Stromal cell of bone marrow (primary cell): ENCODE measurements around the gene COQ8B.

Source experiments
- DNase-seq: peaks from one replicate; pipeline ENCODE4 v3.0.0-alpha.2; 2012; ENCODE audit warnings: low read depth

COQ8B gene

DNA sequence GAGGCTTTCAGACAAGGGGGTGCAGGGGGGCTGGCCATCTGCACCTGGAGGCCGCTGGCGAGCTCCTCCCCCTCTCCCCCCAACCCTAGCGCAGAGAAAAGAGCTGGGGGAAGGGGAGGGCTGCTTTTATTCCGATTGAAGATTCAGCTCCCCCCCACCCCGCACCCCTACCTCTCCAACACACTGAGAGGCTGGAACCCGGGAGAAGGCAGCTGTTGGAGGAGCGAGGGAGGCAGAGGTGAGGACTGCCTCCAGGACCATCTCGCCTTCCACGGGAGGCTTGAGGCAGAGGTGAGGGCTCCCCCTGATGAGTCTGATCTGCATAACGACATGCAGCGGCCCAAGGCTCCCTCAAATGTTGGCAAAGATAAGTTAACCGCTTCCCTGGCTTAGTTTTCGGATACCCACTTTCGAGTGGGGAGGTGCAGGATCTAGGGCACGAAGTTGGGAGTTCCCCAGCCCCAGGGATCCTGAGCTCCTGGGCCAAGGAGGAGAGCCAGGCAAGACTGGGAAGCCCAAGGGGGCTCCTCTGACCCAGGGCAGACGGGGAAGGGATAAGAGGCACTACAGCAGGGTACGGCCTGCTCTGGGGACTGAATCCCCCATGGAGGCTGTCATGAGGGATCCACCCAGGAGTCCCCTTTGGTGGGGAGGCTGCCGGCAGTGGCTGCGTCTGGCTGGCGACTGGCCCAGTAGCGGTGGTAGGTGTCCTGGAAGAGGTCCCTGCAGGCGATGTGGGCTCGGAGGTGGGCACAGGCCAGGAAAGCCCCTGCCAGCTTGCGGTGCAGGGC is 25.1 kb downstream of the COQ8B start:
- no peak for DNase-seq

- DNase-seq: peak; percentile 79
Measured at GRCh38 chr19:40690693-40691420, 25.8 kb downstream of the COQ8B start.

GRCh38 chr19:40690050-40690692 is 26.5 kb downstream of the COQ8B start, which contains the start of gene NUMBL:
Gene NUMBL, minus strand, starts transcription at chr19:40690651. Its CDS starts 168 bp downstream, at chr19:40690483.
- no peak for DNase-seq

DNA sequence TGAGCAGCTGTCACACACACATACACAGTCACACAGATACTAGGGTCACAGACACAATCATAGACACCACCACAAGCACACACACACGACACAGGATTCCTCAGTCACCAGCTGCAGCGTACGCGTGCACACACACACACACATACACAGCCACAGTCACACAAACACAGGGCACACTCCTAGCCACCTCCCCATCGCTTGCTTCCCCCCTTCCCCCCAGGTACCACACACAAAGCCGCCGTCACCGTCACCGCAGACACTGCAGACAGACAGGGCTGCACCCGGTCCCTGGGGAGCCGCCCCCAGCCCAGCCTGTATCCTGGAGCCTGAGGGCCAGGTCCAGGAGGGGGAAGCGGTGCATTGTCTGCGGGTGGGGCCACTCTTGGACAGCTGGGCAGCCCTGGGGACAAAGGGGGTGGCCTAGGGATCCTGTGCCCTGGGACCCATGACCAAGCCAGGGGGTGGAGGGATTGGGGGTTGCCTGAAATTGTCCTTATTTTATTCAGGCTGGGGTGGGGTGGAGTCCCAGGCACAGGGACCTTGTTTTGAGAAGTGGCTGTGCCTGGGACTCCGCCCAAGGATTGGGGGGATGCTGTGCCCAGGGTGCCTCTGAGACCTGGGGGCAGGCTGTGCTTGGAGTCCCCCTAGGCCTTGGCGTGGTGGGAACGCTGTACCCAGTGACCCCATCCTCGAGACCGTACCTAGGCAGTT is 27.2 kb downstream of the COQ8B start:
- DNase-seq: no peak

DNA sequence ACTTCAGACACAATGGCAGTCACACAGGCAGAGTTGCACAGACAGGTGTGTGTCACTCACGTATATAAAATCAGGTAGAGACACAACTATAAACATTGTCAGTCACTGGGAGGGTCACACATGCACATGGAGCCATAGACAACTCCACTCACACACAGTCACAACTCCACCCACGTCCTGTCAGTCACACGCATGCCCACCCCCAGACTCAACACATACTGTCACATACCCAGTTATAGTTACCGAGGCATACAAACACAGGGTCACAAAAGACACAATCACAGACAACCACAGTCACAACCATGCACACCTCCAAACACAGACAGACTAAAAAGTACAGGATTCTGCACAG is 27.7 kb downstream of the COQ8B start:
- DNase-seq: no peak

GRCh38 chr19:40688309-40688708 is 28.4 kb downstream of the COQ8B start:
- DNase-seq: no peak

GRCh38 chr19:40687525-40688016 is 29.1 kb downstream of the COQ8B start:
- peak; percentile 62 for DNase-seq

- no peak for DNase-seq
Measured at GRCh38 chr19:40686882-40687524, 29.7 kb downstream of the COQ8B start.

DNA sequence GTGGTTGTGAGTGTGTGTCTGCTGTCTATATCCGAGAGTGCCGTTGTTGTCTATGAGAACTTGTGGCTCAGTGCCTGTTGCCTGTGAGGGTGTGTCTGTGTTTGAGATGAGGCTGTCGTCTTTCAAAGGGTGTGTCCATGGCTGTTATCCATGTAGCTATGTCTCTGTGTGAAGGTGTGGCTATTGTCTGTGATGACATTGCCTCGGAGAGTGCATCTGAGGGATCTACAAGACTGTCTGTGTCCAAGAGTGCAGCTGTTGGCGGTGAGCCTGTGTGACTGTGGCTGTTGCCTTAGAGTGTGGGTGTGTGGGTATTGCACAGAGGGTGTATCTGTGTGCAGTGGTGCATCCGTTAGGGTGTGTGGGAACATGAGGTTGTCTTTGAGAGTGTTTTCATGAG is 31.1 kb downstream of the COQ8B start:
- no peak for DNase-seq

- no peak for DNase-seq
Measured at GRCh38 chr19:40685016-40685526, 31.6 kb downstream of the COQ8B start.

GRCh38 chr19:40684280-40684679 is 32.4 kb downstream of the COQ8B start:
- DNase-seq: no peak

GRCh38 chr19:40683437-40683836 is 33.2 kb downstream of the COQ8B start:
- no peak for DNase-seq

DNA sequence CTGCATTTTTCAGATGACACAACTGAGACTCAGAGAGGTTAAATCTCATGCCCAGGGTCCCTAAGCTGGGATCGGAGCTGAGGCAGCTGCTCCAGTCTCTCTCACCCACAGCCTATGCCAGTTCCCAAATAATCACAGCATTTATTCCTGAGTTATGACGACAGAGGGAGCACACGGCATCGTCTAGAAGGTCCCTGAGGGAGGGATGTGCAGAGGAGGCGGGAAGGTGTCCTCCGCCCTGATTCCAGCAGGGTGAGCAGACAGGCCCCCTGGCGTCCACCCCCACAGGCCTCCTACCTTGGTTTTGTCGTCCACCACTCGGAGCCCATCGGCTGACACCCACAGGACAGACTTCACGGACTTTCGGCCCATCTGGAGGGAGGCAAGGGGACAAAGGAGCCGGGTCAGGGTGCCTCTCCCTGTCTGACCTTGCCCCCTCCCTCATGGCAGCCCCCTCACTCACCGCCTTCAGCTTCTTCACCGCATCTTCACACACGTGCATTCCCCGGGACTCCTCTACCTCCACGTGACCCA is 34.2 kb downstream of the COQ8B start:
- DNase-seq: no peak

DNA sequence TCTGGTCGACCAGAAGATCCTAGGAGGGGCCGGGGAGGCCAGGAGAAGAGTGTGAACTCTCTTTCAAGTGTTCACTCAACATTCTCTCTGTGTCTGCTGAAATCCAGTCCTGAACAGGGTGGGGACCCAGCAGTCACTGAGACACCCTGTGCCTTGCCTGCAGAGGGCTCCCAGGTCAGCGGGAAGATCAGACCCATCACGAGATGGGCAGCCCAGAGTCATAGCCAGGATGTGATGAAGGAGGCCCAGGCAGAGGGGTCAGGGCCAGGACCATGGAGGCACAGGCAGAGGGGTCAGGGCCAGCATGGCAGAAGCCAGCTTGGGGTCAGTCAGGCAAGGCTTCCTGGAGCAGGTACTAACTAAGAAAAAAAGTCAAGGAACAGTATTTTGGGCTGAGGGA is 35.6 kb downstream of the COQ8B start:
- DNase-seq: no peak

- no peak for DNase-seq
Measured at GRCh38 chr19:40677156-40677555, 39.5 kb downstream of the COQ8B start.

GRCh38 chr19:40674291-40674690 is 42.4 kb downstream of the COQ8B start:
- DNase-seq: no peak

- DNase-seq: no peak
Measured at GRCh38 chr19:40673397-40673796, 43.3 kb downstream of the COQ8B start.

GRCh38 chr19:40672573-40673299 is 44.0 kb downstream of the COQ8B start:
- DNase-seq: no peak

GRCh38 chr19:40672038-40672437 is 44.6 kb downstream of the COQ8B start:
- no peak for DNase-seq

GRCh38 chr19:40671404-40671803 is 45.3 kb downstream of the COQ8B start:
- no peak for DNase-seq
